Lung (tissue), 12 donors: ENCODE data around the gene CCL4. TPM values are rescaled to one million over a fixed set of nuclear protein-coding genes. Genes with fewer than 3 reads are reported as not detected.
"Not testable (repeated sequence)": the region's sequence is repeated elsewhere in the genome, so short reads cannot be mapped to it uniquely, and the experiment has no call there.

Experiments
- ATAC-seq: fragments of 200-7000 bp; cut with Tn5 transposase; one replicate; pipeline ENCODE4 v1.9.1; 2020; ENCODE audit warnings: moderate number of reproducible peaks; ENCODE audit not compliant: insufficient read depth, low FRiP score
- DNase-seq, 3 donors: peaks; one replicate each; pipeline ENCODE4 v3.0.0-alpha.2; 2013 to 2017
- H3K27ac ChIP-seq, 2 donors: one replicate each; pipeline ENCODE4 v1.5.1; 2013; ENCODE audit warnings: mild to moderate bottlenecking in 2 of 2, moderate library complexity in 2 of 2, control low read depth in 1 of 2, inconsistent platforms in 1 of 2, low read depth in 1 of 2, low read length in 1 of 2
- H3K27me3 ChIP-seq, 3 donors: one replicate each; pipeline ENCODE4 v1.5.1; 2013; ENCODE audit warnings: low read length in 2 of 3; ENCODE audit not compliant: control insufficient read depth in 3 of 3, insufficient read depth in 3 of 3
- H3K36me3 ChIP-seq, 4 donors: one replicate each; pipeline ENCODE4 v1.5.1; 2013; ENCODE audit warnings: low read length in 4 of 4, mild to moderate bottlenecking in 1 of 4, moderate library complexity in 1 of 4; ENCODE audit not compliant: control insufficient read depth in 4 of 4, insufficient read depth in 4 of 4
- H3K4me1 ChIP-seq, 5 donors: one replicate each; pipeline ENCODE4 v1.5.1; 2013; ENCODE audit warnings: low read length in 5 of 5, mild to moderate bottlenecking in 2 of 5, moderate library complexity in 1 of 5; ENCODE audit not compliant: control insufficient read depth in 5 of 5, insufficient read depth in 5 of 5
- H3K4me3 ChIP-seq: one replicate; pipeline ENCODE4 v1.5.1; 2013; ENCODE audit warnings: mild to moderate bottlenecking, control low read depth, moderate library complexity
- H3K9ac ChIP-seq, 2 donors: one replicate each; pipeline ENCODE4 v1.5.1; 2013; ENCODE audit warnings: low read length in 2 of 2, control low read depth in 1 of 2; ENCODE audit not compliant: insufficient read depth in 1 of 2
- H3K9me3 ChIP-seq, 4 donors: one replicate each; pipeline ENCODE4 v1.5.1; 2013; ENCODE audit warnings: low read length in 3 of 4, mild to moderate bottlenecking in 1 of 4, moderate library complexity in 1 of 4; ENCODE audit not compliant: control insufficient read depth in 4 of 4, insufficient read depth in 3 of 4
- CTCF ChIP-seq: IDR thresholded peaks from 2 replicates; pipeline ENCODE4 v1.5.1; 2012; ENCODE audit warnings: mild to moderate bottlenecking; ENCODE audit errors: control extremely low read depth, extremely low read depth
- WGBS, 2 donors: extraction: QIAGEN DNeasy Blood & Tissue Kit; methylation state at CpG; one replicate each; pipeline ENCODE4 v1.1.7; 2013; 5-methylcytosine and 5-hydroxymethylcytosine counted together
- polyA plus RNA-seq, 2 donors: library from polyadenylated mRNA; stranded (reverse); fragments of 200-250 nt; gene quantifications; one replicate each; pipeline ENCODE4 v1.2.1, GENCODE V29; 2013
- total RNA-seq, 2 donors: library from RNA; depleted of rRNA in 1 of 2; stranded (reverse); fragments of >200 nt in 1 of 2; gene quantifications; one replicate each; pipeline ENCODE4 v1.2.1, GENCODE V29; 2014 to 2021
- donor health status: control.
- donor health status: control.
- donor health status: Bipolar disorder and iron deficiency.
- donor health status: healthy.
- donor health status: DM: yes; HTN: yes; CAD: no.

CCL4 gene
- total and polyA plus RNA-seq, 4 donors: 8.3 to 502 (median 21.1) TPM

- ATAC-seq: no peak
- no peak overlapping the region for H3K27ac ChIP-seq
- no peaks in the 10 kb centered on the region for H3K4me1 ChIP-seq
- no peak overlapping the region for H3K4me3 ChIP-seq
- no peaks in the 10 kb centered on the region for H3K27me3 ChIP-seq
- H3K36me3 ChIP-seq: no peaks in the 10 kb centered on the region
- no peak for TF ChIP-seq CTCF
- WGBS, 2 donors: 91 to 93% methylated on average over 1 of the region's 1 CpG
- H3K9me3 ChIP-seq: no peaks in the 10 kb centered on the region
- DNase-seq: no peak
- H3K9ac ChIP-seq: no peak overlapping the region
These were observed 7.6 kb upstream of the CCL4 start for GRCh38 chr17:36095992-36096391.

GRCh38 chr17:36099004-36099403 lies 4.6 kb upstream of the CCL4 start:
- H3K27me3 ChIP-seq, H3K9ac ChIP-seq, H3K36me3 ChIP-seq, DNase-seq, H3K9me3 ChIP-seq, H3K4me1 ChIP-seq, H3K4me3 ChIP-seq, H3K27ac ChIP-seq, ATAC-seq: not testable (repeated sequence)
- WGBS, 2 donors: 86 to 100% methylated on average over 1 of the region's 1 CpG

GRCh38 chr17:36104246-36104645 lies 619 bp downstream of the CCL4 start:
- not testable (repeated sequence) for H3K9me3 ChIP-seq, H3K9ac ChIP-seq, H3K36me3 ChIP-seq, H3K4me3 ChIP-seq, H3K4me1 ChIP-seq, H3K27me3 ChIP-seq, ATAC-seq, DNase-seq, H3K27ac ChIP-seq
- 51 to 69% methylated on average over 3 to 7 of the region's 7 CpGs for WGBS, 2 donors

GRCh38 chr17:36104701-36105181 lies 1.1 kb downstream of the CCL4 start:
- peaks cover 0 to 4% (median 0%) of the 10 kb centered on the region in 3 donors for H3K27me3 ChIP-seq
- no peaks in the 10 kb centered on the region for H3K4me1 ChIP-seq
- DNase-seq (no peak), ATAC-seq (no peak)
- peak overlapping the region in 1 of 2 donors; percentile 11 for H3K27ac ChIP-seq
- H3K9me3 ChIP-seq: no peaks in the 10 kb centered on the region
- WGBS, 2 donors: 22 to 32% methylated on average over 4 of the region's 4 CpGs
- no peaks in the 10 kb centered on the region for H3K36me3 ChIP-seq
- no peak for TF ChIP-seq CTCF
- H3K9ac ChIP-seq: no peak overlapping the region
- no peak overlapping the region for H3K4me3 ChIP-seq
